Muscle of back (tissue), 13 donors: ENCODE data around the gene APOC1. TPM values are rescaled to one million over a fixed set of nuclear protein-coding genes. Genes with fewer than 3 reads are reported as not detected.
A peak's percentile ranks its signal among the peaks of the same experiment; 100 is the strongest.
"Not testable (repeated sequence)": the region's sequence is repeated elsewhere in the genome, so short reads cannot be mapped to it uniquely, and the experiment has no call there.

Source experiments
- DNase-seq, 3 donors: peaks; one replicate each; pipeline versions ENCODE4 v3.0.0 to v3.0.0-alpha.2; 2013
- long read RNA-seq, 9 donors: transcript quantifications; one replicate each; lab custom pipeline, GENCODE V29; 2026
- polyA plus RNA-seq, 10 donors: library from polyadenylated mRNA; unstranded; fragments of 120-200 nt; gene quantifications; one replicate each; pipeline ENCODE4 v1.2.1, GENCODE V29; 2013; ENCODE audit not compliant: insufficient read length in 10 of 10

The APOC1 gene
- polyA plus RNA-seq, result 10 to 100 TPM; 11.5 to 23.3 (median 13.7) TPM
- long read RNA-seq, donor 1, partial matches to known transcripts, result 0 of 4 reads
- long read RNA-seq, donor 1, other reads (novel, unspliced or antisense), result 0 of 4 reads
- long read RNA-seq, donor 2, transcript APOC1-208 (4 exons, 430 nt), result major isoform, 7 of 7 reads
- long read RNA-seq, donor 2, partial matches to known transcripts, result 0 of 7 reads
- long read RNA-seq, donor 2, other reads (novel, unspliced or antisense), result 0 of 7 reads
- long read RNA-seq, donor 3, result 0 reads
- long read RNA-seq, donor 4, partial matches to known transcripts, result 0 of 2 reads
- long read RNA-seq, donor 4, other reads (novel, unspliced or antisense), result 0 of 2 reads
- long read RNA-seq, donor 5, transcript APOC1-208 (4 exons, 430 nt), result major isoform, 11 of 18 reads
- long read RNA-seq, donor 5, partial matches to known transcripts, result 7 of 18 reads
- long read RNA-seq, donor 5, other reads (novel, unspliced or antisense), result 0 of 18 reads
- long read RNA-seq, donor 6, transcript APOC1-208 (4 exons, 430 nt), result major isoform, 5 of 5 reads
- long read RNA-seq, donor 6, partial matches to known transcripts, result 0 of 5 reads
- long read RNA-seq, donor 6, other reads (novel, unspliced or antisense), result 0 of 5 reads
- long read RNA-seq, donor 7, partial matches to known transcripts, result 0 of 6 reads
- long read RNA-seq, donor 7, other reads (novel, unspliced or antisense), result 0 of 6 reads
- long read RNA-seq, donor 8, partial matches to known transcripts, result 0 of 2 reads
- long read RNA-seq, donor 8, other reads (novel, unspliced or antisense), result 0 of 2 reads
- long read RNA-seq, donor 9, partial matches to known transcripts, result 0 of 2 reads
- long read RNA-seq, donor 9, other reads (novel, unspliced or antisense), result 0 of 2 reads

- DNase-seq, result peak; percentile 85 to 96 (median 93)
These were observed at the start of gene APOC1 for GRCh38 chr19:44914433-44915206. TSS of gene APOC1 (plus strand) at chr19:44914608. CDS start at chr19:44914892, 284 bp downstream.

DNA sequence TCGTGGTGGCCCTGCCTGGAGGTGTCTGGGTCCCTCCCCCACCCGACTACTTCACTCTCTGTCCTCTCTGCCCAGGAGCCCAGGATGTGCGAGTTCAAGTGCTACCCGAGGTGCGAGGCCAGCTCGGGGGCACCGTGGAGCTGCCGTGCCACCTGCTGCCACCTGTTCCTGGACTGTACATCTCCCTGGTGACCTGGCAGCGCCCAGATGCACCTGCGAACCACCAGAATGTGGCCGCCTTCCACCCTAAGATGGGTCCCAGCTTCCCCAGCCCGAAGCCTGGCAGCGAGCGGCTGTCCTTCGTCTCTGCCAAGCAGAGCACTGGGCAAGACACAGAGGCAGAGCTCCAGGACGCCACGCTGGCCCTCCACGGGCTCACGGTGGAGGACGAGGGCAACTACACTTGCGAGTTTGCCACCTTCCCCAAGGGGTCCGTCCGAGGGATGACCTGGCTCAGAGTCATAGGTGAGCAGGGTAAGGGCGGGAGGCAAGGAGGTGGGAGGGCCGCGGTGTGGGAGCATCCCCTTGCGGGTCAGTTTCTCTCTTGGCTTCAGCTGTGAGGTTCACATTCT, 49.1 kb upstream of the APOC1 start:
- no peak for DNase-seq

- DNase-seq, result no peak
These were observed 47.7 kb upstream of the APOC1 start for GRCh38 chr19:44866664-44867063.

DNA sequence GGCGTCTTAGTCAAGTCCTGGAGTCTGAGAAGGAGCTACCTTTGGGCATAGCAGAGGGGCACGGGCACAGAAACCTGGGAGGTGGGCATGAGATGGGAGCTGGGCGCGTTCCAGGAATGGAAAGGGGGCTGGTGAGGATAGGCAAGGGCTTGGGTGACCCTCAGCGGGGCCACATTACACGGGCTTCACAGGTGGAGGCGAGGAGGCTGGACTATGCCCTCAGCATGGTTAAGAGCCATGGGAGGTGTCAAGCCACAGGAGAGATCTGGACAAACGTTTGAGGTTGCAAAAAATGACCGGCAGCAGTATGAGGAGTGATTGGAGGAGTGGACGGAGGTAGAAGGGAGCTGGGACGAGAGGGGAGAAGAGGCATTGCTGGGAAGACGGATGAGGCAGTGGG, 46.8 kb upstream of the APOC1 start:
- DNase-seq, result no peak

- DNase-seq, result peak in 1 of 3 donors; percentile 37
These were observed 44.5 kb upstream of the APOC1 start for GRCh38 chr19:44869733-44870470.

- DNase-seq, result no peak
These were observed 42.6 kb upstream of the APOC1 start for GRCh38 chr19:44871809-44872208.

- DNase-seq, result no peak
These were observed 41.7 kb upstream of the APOC1 start for GRCh38 chr19:44872661-44873060.

DNA sequence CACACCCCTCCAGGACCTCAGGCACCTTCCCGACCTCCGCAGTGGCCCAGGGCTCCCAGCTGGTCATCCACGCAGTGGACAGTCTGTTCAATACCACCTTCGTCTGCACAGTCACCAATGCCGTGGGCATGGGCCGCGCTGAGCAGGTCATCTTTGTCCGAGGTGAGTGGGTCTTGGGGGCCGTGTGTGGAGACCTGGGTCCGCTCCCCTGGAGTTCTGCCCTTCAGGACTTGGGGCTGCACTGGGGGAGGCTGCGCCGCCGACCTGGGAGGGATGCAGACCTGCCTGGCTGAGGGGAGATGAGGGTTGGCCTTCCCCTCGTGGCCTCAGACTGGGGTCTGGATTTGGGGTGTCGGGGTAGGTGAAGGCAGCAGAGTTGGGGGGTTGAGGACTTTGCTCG, 40.1 kb upstream of the APOC1 start:
- no peak for DNase-seq

DNA sequence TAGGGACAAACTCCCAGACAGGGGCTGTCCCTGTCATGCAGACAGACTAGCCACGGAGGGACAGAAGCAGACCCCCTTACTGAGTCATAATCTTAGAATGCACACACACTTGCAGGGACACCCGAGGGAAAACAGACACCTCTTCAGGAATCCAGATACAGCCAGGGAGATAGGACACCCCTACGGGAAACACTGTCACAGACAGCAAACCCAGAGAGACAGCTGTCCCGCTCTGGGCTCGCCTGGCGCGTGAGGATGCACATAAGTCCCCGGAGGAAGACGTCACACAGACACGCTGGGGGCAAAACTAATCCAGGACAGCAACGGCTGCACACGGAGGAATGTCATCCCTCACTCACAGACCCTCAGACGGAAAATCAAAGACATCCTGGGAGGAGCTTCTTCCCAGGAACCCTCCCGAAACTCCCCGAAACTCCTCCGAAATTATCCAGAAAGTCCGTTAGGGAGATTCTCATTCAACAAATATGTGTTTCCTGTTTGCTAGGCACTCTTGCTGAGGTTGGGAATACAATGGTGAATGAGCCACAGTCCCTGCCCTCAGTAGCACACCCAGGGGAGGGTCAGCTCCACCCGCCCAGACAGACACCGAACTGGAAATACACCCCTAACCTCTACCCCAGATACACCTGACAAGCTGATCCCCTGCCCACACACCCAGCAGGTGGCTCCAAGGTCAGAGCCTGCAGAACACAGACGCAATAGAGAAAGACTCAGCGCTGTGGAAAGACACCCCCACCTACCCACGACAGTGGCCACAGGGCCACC, 38.5 kb upstream of the APOC1 start:
- DNase-seq, result peak in 1 of 3 donors; percentile 21

GRCh38 chr19:44876930-44877535, 37.4 kb upstream of the APOC1 start:
- DNase-seq, result no peak

GRCh38 chr19:44878120-44878865, 36.1 kb upstream of the APOC1 start:
- DNase-seq, result no peak

GRCh38 chr19:44879309-44880065, 34.9 kb upstream of the APOC1 start:
- no peak for DNase-seq

GRCh38 chr19:44882063-44882462, 32.3 kb upstream of the APOC1 start:
- no peak for DNase-seq

GRCh38 chr19:44882619-44883397, 31.6 kb upstream of the APOC1 start:
- not testable (repeated sequence) for DNase-seq

- no peak for DNase-seq
These were observed 30.5 kb upstream of the APOC1 start for GRCh38 chr19:44883922-44884321.

DNA sequence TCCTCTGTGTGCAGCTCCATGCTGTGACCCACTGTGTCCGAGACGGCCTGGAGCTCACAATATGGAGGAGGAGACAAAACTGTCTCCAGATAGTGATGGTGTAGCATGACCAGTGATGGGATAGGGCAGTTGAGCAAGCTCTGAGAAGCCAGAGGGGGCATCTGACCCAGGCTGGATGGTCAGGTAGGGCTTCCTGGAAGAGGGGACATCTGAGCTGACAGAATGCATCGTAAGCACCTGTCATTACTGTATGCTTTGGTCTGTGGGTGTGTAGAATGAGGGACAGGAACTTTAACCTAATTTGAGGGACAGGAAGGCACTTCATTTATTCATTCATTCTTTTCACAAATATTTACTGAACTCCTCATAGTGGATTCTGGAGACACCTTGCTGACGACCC, 29.8 kb upstream of the APOC1 start:
- DNase-seq, result no peak

DNA sequence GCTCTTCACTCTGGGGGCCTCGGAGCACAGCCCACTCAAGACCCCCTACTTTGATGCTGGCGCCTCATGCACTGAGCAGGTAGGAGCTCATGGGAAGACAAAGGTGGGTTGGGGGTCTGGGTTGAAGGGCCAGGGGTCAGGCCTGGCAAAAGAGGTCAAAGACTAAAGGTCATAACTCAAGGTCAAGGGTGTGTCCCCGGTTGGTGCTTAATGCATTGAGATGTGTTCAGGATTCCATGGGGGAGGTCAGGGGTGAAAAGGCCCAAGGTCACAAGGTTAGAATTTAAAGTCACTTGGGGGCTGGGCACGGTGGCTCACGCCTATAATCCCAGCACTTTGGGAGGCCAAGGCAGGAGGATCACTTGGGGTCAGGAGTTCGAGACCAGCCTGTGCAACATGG, 28.3 kb upstream of the APOC1 start:
- no peak for DNase-seq
